HG02610 (cell line): ENCODE results near the gene IQSEC3.
A peak's percentile ranks its signal among the peaks of the same experiment; 100 is the strongest.
"Not testable (repeated sequence)": the region's sequence is repeated elsewhere in the genome, so short reads cannot be mapped to it uniquely, and the experiment has no call there.

ENCODE experiments used
- ATAC-seq: cut with Tn5 transposase; IDR thresholded peaks from one replicate; pipeline ENCODE4 v1.9.1; 2021; ENCODE audit warnings: mild to moderate bottlenecking, moderate library complexity; ENCODE audit not compliant: unreplicated experiment

IQSEC3 gene

DNA sequence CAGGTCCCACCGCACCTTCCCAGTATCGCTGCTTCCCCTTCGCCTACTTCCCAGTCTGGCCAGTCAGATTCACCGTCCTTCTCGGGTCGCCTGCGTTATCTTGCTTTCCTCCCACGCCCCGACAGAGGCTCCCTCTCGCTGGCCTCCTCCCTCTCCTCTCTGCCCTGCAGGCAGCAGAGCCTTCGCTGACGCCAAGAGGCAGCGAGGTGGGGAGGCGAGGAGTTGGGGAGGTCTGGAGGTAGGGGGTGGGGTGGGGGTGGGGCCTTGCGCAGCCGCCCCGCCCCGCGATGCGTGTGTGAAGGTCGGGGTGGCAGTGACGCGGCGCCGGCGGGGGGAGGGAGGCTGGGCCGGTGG is at the start of gene IQSEC3:
Gene IQSEC3 (plus strand): TSS at position 340 of the 354 bp plus-strand sequence. CDS start 116 bp downstream, outside the sequence.
- not testable (repeated sequence) for ATAC-seq

DNA sequence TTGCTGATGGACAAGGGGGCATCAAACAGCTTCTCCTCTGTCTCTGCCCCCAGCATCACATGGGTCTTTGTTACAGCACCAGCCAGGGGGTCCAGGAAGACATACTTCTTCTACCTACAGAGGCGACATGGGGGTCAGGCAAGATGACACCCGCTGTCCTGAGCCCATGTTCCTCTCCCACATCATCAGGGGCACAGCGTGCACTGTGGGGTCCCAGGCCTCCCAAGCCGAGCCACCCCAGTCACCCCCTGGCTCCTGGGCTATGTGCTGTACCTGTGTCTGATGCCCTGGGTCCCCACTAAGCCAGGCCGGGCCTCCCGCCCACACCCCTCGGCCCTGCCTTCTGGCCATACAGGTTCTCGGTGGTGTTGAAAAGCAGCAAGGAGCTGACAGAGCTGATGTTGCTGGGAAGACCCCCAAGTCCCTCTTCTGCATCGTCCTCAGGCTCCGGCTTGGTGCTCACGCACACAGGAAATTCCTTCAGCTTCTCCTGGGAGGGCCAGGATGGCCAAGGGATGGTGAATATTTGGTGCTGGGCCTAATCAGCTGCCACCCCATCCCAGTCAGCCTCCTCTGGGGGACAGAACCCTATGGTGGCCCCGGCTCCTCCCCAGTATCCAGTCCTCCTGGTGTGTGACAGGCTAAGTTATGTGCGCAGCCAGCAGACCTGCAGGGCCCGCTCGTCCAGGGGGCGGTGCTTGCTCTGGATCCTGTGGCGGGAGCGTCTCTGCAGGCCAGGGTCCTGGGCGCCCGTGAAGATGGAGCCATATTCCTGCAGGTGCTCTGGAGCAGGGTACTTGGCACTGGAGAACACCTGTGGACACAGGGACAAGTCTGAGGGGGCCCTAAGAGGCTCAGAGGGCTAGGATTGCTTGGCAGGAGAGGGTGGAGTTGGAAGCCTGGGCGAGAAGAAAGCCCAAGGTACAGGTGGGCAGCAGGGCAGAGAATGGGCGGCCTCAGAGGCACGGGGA is 48.9 kb upstream of the IQSEC3 start:
- not testable (repeated sequence) for ATAC-seq

DNA sequence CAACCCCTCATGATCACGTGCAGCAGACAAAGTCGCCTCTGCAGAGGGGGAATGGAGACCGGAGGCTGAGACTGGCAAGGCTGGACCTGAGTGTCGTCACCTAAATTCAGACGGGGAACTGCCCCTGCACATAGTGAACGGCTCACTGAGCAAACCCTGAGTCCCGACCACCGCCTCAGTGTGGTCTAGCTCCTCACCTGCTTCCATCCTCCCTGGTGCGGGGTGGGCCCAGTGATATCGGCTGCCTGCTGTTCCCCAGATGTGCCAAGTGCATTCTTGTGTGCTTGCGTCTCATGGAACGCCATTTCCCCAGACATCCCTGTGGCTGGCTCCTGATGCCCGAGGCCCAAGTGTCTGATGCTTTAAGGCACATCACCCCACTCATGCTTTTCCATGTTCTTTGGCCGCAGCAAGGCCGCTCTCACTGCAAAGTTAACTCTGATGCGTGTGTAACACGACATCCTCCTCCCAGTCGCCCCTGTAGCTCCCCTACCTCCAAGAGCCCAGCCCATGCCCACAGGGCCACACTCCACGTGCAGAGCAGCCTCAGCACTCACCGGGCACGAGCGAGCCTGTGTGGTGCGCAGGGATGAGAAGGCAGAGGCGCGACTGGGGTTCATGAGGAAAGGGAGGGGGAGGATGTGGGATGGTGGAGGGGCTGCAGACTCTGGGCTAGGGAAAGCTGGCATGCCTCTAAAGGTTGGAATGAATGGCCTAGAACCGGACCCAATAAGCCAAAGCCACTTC is 47.6 kb upstream of the IQSEC3 start:
- not testable (repeated sequence) for ATAC-seq

DNA sequence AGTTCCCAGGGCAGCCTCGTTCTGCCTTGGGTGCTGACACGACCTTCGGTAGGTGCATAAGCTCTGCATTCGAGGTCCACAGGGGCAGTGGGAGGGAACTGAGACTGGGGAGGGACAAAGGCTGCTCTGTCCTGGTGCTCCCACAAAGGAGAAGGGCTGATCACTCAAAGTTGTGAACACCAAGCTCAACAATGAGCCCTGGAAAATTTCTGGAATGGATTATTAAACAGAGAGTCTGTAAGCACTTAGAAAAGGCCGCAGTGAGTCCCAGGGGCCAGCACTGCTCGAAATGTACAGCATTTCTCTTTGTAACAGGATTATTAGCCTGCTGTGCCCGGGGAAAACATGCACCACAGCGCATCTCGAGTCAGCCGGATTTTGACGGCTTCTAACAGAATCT is 46.7 kb upstream of the IQSEC3 start:
- ATAC-seq = not testable (repeated sequence)

DNA sequence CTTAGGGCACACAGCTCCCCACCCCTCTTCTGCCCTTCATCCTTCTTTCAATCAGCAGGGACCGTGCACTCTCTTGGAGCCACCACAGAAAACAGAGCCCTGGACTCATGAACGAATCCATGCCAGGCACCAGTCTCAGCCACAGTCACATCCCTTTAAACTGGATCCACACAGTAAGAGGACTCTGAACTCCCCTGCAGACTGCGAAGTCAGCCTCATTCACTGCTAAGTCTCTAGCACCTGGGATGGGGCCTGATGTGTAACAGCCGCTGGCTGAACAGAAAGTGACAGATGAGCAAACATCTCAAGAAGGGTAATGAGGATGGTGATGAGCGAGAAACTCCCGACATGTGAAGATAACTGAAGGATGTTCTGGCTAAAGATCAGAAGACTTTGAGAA is 45.8 kb upstream of the IQSEC3 start:
- ATAC-seq = peak; percentile 15

DNA sequence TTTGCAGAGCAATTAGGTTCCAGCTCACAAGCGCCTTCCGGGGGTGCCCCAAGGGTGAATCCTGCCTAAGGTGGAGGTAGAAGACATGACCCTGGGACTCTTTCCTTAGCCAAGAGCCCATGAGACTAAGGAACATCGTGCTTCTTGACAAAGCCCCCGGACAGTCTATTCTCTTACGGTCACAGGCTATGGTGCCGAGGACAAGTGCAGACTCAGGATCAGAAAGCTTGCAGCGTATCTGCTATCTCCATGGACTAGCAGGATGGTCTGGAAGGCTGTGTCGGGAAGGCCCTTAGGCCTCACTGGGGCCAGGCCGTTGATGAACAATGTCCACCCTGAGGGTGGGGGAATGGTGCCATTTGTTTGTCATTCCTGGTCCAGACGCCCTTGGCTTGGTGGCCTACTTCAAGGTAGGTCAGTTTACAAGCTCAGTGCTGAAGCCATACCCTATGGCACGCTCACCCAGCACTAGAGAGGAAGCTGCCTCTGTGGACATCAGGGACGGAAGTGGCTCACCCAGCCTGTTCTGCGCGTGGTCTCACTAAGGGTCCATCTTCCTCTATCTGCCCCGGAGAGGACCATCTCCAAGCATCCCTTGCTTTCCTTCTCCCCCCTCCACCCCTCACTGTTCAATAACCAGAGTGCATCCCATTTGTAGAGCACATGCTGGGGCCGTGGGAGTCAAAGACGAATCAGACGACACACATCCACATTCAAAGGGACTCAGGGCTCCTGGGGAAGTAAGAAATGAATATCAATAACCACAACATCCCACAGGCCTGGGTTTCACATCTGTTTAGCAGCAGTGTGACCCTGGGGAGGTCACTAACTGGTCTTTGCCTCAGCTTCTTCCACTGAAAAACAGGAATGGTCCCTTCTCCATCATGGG is 45.0 kb upstream of the IQSEC3 start:
- ATAC-seq = peak; percentile 97

DNA sequence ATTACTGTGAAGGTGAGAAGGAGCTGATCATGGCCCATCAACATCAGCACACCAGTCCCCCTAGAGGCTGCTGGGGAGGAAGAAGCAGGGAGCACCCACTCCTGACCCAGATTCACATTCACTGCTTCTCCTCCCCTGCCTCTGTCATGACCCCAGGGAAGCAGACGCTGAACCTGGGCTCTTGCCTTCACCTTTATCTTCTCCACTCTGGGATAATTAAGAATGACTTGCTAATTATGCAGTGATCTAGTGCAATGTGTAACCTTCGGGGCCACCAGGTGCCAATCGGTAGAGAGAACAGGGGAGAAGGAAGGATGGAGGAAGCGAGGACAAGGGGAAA is 44.4 kb upstream of the IQSEC3 start:
- no peak for ATAC-seq

DNA sequence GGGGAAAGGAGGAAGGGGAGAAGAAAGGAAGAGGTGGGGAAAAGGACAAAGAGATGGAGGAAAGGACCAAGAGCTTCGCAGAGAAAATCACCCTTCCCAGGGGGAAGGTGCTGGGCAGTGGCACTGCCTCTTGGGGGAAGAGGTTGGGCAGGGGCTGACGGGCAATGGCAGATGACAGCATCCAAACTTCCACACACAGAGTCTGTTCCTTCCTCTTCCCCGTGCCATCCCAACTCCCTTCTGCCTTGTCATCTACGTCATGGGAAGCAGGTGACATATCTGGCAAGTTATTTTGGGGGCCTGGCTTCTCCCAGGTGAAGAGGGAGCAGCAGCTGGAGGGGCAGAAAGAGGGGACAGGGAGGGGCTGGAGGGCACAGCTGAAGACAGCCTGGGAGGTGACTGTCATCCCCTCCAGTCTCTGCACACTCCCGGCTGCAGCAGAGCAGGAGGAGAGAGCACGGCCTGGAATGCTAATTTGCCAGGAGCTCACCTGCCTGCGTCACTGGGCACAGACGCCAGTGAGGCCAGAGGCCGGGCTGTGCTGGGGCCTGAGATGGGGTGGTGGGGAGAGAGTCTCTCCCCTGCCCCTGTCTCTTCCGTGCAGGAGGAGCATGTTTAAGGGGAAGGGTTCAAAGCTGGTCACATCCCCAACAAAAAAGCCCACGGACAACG is 43.9 kb upstream of the IQSEC3 start:
- ATAC-seq = no peak

DNA sequence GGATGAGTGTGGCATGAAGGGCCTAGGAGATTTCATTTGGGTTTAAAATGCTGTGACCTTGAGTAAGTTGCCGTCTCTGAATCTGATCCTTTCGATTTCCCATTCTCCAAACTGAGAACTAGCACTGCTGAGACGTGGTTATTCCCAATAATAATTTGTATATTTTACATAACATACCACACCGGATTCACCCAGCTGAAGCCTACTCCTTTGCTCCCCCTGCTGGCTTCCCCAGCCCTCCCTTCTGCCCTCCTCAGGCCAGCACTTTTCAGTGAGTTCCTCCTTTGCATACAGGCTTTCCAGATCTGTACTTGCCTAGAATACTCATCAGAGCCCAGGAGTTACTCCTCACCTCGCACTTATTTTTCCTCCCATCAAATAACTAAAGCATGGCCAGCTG is 38.7 kb upstream of the IQSEC3 start:
- not testable (repeated sequence) for ATAC-seq

DNA sequence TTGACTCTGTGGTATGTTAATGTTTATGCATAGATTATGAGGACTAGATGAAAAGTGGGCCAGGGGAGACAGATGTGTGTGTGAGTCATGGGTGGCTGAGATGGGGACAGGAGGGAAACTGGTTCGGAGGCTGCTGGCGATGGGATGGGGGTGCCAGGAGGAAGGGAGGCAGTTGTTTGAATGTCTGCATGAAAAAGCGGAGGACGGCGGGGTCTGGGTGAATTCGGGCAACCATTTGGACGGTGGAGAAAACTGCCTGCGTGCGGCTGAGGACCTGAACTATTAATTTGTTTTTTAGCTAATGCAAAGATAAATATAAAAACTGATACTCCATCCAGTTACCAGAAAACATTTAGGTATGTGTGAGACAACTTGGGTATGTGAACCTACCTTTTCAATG is 27.8 kb upstream of the IQSEC3 start:
- ATAC-seq = not testable (repeated sequence)

DNA sequence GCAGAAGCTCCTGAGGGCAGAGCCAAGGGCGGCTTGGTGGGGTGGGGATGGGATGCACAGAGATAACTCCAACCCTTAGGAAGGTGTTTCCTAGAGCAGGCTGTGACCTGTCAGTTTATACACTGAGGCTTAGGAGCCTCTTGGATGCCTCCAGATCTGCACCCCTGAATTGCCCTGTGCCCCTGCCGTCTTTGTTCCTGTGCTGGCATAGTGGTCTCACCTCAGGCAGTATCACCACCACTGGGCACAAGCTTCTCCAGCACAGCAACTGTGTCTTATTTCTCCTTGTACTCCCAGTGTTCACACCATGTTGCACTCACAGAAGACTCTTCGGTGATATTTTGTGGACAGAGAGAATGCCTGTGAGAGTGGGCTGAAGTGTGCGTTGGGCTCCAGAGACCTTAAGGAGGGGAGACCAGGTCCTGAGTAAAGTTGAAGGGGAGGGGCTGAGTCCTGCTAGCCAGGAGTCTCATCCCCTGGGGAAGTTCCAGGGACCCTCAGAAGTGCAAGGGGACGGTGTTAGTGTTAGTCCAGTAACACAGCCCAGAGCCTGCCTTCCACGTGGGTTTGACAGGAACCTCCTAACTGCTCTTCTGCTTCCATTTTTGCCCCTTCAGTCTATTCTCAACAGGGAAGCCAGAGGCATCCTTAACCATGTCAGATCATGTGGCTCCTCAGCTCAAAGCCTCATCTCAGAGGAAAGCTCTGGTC is 26.9 kb upstream of the IQSEC3 start:
- not testable (repeated sequence) for ATAC-seq

DNA sequence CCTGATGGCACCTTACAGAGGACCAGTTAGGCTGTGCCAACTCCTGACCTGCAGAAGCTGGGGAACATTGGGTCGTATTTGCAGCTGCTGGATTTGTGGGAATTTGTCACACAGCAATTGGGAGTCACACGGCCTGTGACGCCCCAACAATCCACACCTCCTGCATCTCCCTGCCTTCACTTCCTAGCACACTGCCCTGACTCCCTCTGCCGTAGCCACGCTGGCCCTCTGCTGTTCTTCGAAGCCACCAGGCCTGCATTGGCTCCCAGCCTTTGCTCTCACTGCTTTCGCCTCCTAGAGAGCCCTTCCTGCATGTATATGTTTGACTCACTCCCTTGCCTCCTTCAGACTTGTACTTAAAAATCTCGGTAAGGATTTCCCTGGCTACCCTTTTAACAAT is 22.2 kb upstream of the IQSEC3 start:
- not testable (repeated sequence) for ATAC-seq

DNA sequence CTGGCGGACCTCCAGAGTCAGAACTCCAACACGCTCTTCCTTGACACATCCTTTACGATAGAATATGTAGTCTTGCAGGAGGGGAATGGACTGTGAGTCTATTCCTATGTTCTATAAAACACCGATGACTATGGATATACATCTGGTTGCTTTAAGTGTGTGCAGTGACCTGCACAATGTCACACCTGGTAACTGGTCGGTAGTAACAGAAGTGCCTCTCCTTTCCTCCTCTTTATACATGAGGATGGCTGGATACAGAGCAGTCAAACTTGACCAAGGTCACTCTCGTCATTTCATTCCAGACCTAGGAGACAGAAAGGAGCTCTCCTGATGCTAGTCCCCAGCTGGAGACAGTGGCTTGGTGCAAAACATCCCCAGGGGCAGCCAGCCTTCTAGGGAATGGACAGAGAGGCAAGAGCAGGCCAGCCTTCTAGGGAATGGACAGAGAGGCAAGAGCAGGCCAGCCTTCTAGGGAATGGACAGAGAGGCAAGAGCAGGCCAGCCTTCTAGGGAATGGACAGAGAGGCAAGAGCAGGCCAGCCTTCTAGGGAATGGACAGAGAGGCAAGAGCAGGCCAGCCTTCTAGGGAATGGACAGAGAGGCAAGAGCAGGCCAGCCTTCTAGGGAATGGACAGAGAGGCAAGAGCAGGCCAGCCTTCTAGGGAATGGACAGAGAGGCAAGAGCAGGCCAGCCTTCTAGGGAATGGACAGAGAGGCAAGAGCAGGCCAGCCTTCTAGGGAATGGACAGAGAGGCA is 21.2 kb upstream of the IQSEC3 start:
- ATAC-seq = not testable (repeated sequence)

DNA sequence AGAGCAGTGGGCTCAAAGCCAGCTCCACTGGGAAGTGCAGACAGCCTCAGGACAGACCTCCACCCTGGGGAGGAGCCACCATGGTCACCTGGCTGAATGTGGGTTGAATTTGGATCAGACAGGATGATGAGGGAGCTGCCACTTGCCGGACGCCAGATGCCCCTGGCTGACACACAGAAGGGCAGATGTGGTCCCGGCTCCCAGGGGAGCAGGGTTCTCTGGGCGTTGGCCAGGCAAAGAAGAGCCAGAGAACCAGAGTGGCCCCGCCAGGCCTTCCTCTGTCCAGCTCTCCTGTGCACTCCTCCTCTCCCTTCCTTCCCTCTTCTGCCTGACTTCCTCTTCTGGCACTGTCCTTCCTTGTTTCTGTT is 20.6 kb upstream of the IQSEC3 start:
- ATAC-seq = not testable (repeated sequence)

DNA sequence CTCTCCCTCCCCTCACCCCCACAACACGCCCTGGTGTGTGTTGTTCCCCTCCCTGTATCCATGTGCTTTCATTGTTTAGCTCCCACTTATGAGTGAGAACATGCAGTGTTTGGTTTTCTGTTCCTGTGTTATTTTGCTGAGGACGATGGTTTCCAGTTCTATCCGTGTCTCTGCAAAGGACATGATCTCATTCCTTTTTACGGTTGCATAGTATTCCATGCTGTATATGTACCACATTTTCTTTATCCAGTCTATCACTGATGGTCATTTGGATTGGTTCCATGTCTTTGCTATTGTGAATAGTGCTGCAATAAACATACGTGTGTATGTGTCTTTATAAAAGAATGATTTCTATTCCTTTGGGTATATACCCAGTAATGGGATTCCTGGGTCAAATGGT is 20.0 kb upstream of the IQSEC3 start:
- ATAC-seq = not testable (repeated sequence)

DNA sequence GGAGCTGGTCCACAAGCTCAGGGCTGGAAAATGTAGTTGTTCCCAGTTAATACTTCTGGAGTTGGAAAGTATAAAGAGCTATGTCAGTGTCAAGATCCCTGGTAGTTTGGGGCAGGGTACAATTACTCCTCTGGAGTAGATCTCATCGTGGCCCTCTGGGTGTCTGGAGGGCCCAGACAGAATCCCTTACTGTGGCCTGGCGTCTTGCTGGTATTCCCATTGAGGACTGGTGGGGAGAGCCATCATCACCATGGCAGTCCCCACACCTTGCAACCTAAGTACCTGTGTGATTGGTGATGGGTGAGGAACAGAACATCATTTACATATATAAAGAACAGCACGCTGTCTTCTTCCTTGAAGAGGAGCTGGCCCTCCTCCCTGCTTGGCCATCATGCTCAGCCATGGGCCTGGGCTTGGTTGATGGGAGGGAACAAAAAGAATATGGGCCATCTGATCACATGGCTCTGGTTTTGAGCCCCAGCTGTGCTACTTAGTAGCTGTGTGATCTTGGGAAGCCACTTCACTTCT is 18.8 kb upstream of the IQSEC3 start:
- not testable (repeated sequence) for ATAC-seq

DNA sequence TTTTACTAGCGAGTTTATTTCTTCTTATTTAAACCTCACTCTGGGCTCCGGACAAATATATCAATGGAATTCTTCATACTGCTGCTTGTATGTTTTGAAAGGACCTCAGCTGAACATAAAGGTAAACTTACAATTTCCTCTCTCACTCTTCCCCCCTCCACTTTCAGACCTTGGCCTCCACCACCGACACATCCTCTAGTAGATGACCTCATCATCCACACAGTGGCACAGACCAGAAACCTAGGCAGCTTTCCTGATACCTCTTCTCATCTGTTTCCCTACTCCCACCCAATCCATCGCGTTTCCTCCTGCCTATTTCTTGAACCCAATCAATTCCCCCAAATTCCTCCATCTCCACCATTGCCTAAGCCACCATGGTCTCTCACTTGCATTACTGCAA is 17.4 kb upstream of the IQSEC3 start:
- not testable (repeated sequence) for ATAC-seq

DNA sequence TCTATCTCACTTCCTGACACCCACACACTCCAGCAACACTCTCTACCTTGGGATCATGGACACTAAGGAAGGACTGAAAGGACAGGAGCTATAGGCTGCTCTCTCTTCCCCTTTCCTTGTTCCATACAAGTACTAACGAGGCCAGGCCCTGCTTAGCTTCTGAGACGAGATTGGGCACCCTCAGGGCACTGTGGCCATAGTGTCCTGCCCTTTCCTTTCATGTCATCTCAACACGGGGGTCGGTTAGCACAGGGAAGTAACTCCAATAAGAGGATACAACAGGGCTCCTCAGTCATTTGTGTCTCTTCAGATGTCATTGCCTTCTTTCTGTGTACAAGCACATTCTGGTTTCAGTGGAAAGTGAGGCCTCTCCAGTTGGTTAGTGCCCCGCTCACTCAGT is 15.5 kb upstream of the IQSEC3 start:
- ATAC-seq = not testable (repeated sequence)

DNA sequence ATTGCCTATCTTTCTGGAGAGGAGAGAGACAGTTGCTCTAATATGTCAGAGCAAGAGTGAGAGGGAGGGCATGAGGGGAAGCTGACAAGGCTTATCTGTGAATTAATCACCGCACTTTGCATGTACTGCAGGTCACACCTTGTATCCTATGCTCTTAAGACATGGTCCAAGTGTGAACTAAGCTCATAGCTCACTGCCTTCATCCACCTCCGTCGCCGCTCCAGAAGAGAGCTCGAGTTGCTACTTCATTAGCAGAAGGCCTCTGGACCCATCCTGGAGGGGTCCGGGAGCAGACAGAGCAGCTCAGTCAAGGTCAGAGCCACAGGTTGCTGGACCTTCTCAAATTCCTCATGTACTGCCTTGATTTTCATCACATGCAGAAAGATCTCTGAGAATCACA is 14.6 kb upstream of the IQSEC3 start:
- not testable (repeated sequence) for ATAC-seq
